Forelimb muscle (tissue), 1 donor: ENCODE results near the gene STK4. TPM values are rescaled to one million over a fixed set of nuclear protein-coding genes. Genes with fewer than 3 reads are reported as not detected.

Experiments
- DNase-seq: peaks from one replicate; pipeline ENCODE4 v3.0.0-alpha.2; 2013; ENCODE audit warnings: low read depth
- polyA plus RNA-seq: library from polyadenylated mRNA; unstranded; fragments of 120-200 nt; gene quantifications from one replicate; pipeline ENCODE4 v1.2.1, GENCODE V29; 2013; ENCODE audit not compliant: insufficient read length

The STK4 gene
- polyA plus RNA-seq, 1 donor, result 9.3 TPM

- DNase-seq, result no peak
Measured at GRCh38 chr20:45111799-45112471, 145.6 kb downstream of the STK4 start.

GRCh38 chr20:45112754-45113153, 146.4 kb downstream of the STK4 start:
- no peak for DNase-seq

GRCh38 chr20:45113865-45114264, 147.6 kb downstream of the STK4 start:
- no peak for DNase-seq

GRCh38 chr20:45114465-45115385, 148.4 kb downstream of the STK4 start, which contains the start of gene WFDC5:
Gene WFDC5, minus strand, starts transcription at chr20:45115174. Its CDS starts 91 bp downstream, at chr20:45115083.
- no peak for DNase-seq

GRCh38 chr20:45115386-45115774, 149.1 kb downstream of the STK4 start:
- no peak for DNase-seq

- no peak for DNase-seq
Measured at GRCh38 chr20:45115829-45116228, 149.5 kb downstream of the STK4 start.

- DNase-seq, result no peak
Measured at GRCh38 chr20:45117581-45117980, 151.3 kb downstream of the STK4 start.

- DNase-seq, result no peak
Measured at GRCh38 chr20:45118028-45118427, 151.7 kb downstream of the STK4 start.

- DNase-seq, result no peak
Measured at GRCh38 chr20:45119556-45120266, 153.4 kb downstream of the STK4 start.

- DNase-seq, result no peak
Measured at GRCh38 chr20:45121388-45121787, 155.1 kb downstream of the STK4 start.

GRCh38 chr20:45124365-45124764, 158.1 kb downstream of the STK4 start, which contains the start of gene WFDC12:
Gene WFDC12, minus strand, starts transcription at chr20:45124465. Its CDS starts 18 bp downstream, at chr20:45124447.
- no peak for DNase-seq

- DNase-seq, result no peak
Measured at GRCh38 chr20:45128099-45128498, 161.8 kb downstream of the STK4 start.

Other genes with a start within 250 kb of the STK4 start
- 0.20 TPM for gene KCNK15, start 220.6 kb upstream of the STK4 start, polyA plus RNA-seq
- gene RIMS4, start 156.0 kb upstream of the STK4 start, polyA plus RNA-seq, result 7.6 TPM
- 91.6 TPM for gene YWHAB, start 80.8 kb upstream of the STK4 start, polyA plus RNA-seq
- 15.7 TPM for gene PABPC1L, start 56.5 kb upstream of the STK4 start, polyA plus RNA-seq
- 13.3 TPM for gene TOMM34, start 6.1 kb upstream of the STK4 start, polyA plus RNA-seq
- not detected for gene KCNS1, start 134.6 kb downstream of the STK4 start, polyA plus RNA-seq
- not detected for gene WFDC5, start 148.7 kb downstream of the STK4 start, polyA plus RNA-seq
- gene WFDC12, start 158.0 kb downstream of the STK4 start, polyA plus RNA-seq, result not detected
- gene PI3, start 208.4 kb downstream of the STK4 start, polyA plus RNA-seq, result not detected
- not detected for gene SEMG1, start 240.5 kb downstream of the STK4 start, polyA plus RNA-seq